AG08395 (cell line): ENCODE data around the gene ATP13A3.
A peak's percentile ranks its signal among the peaks of the same experiment; 100 is the strongest.
"Not testable (repeated sequence)": the region's sequence is repeated elsewhere in the genome, so short reads cannot be mapped to it uniquely, and the experiment has no call there.

ENCODE experiments used
- DNase-seq: peaks from one replicate; pipeline ENCODE4 v3.0.0; 2012; ENCODE audit warnings: mixed read lengths, low spot score

The ATP13A3 gene

DNA sequence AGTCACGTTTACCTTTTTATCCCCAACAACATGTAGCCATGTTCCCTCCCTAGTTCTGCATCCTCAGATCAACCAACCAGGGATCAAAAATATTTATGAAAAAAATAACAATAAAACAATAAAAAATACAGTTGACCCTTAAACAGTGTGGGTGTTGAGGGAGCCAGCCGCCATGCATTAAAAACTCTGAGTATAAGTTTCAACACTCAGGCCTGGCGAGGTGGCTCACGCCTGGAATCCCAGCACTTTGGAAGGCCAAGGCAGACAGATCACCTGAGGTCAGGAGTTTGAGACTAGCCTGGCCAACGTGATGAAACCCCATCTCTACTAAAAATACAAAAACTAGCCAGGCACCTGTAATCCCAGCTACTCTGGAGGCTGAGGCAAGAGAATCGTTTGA, 12.7 kb upstream of the ATP13A3 start:
- not testable (repeated sequence) for DNase-seq

DNA sequence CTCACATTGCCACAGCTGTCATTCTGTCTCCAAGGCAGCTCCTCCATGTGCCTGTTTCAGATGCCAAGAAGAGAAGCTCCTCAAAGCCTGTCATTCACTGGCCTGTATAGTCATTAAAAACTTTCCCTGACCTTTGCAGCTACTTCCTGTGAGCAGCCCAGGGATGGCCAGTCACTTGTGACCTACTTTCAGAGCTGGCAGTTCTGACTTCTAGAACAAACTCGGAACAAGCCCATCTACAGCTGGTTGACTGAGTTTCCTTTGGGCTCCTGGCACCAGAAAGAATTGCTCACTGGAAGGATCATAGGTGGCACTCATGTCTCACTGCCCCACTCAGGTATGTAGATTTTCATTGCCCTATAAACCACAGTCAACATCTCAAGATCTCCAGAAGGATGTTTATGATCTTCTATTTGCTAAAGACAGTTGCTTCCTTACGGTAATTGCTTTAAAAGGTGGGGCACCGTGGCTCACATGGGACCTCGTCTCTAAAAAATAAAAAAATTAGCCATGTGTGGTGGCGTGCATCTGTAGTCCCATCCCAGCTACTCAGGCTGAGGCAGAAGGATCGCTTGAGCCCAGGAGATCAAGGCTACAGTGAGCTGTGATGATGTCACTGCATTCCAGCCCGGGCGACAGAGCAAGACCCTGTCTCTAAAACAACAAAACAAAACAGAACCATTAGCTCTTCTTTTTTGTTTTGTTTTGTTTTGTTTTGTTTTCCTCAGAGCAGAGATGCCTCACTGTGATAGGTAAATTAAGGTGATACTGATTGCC, 11.2 kb upstream of the ATP13A3 start:
- DNase-seq, result no peak

DNA sequence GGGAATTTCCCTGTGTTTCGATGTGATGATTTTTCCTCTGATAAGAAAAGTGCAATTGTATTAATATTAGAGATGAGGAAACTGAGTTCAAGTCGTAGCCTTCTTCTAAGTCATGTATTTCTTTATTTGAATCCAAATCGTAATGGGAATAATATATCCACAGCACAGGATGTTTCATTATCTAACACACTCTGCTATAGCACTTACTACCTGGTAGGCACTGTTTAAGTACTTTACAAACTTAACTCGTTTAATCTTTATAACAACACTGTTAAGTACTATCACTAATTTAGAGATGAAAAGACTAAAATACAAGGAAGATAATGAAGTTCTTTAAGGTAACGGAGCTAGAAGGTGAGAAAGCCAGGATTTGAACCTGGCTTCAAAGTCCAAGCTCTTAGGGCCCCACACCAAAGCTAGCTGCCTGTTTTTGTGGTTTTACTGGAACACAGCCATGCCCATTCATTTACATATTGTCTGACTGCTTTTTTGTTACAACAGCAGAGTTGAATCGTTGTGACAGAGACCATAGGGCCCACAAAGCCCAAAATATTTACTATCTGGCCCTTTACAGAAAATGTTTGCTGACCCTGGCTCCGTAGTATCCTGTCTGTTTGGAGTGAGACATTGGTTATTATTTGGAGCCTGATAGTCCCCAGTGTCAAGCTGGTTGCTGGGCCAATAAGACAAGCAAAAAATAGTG, 9.6 kb upstream of the ATP13A3 start:
- no peak for DNase-seq

DNA sequence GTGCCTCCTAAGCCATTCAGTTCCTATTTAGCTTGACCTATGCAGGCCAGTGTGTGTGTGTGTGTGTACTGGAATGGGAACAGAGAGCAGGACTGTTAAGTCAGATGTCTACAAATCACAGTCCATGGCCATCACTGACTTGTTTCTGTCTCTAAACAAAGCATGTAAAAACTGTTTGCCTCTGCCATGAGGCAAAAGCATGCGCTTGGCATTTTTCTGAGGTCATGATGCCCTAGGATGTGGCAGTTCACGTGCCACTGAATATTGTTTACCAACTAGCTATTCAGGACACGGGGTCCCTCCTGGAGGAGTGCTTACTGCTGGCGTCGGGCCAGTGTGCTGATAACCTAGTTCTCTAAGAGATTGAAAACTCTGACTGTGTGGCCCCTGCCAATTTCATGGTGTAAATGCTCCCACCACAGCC, 8.2 kb upstream of the ATP13A3 start:
- no peak for DNase-seq

DNA sequence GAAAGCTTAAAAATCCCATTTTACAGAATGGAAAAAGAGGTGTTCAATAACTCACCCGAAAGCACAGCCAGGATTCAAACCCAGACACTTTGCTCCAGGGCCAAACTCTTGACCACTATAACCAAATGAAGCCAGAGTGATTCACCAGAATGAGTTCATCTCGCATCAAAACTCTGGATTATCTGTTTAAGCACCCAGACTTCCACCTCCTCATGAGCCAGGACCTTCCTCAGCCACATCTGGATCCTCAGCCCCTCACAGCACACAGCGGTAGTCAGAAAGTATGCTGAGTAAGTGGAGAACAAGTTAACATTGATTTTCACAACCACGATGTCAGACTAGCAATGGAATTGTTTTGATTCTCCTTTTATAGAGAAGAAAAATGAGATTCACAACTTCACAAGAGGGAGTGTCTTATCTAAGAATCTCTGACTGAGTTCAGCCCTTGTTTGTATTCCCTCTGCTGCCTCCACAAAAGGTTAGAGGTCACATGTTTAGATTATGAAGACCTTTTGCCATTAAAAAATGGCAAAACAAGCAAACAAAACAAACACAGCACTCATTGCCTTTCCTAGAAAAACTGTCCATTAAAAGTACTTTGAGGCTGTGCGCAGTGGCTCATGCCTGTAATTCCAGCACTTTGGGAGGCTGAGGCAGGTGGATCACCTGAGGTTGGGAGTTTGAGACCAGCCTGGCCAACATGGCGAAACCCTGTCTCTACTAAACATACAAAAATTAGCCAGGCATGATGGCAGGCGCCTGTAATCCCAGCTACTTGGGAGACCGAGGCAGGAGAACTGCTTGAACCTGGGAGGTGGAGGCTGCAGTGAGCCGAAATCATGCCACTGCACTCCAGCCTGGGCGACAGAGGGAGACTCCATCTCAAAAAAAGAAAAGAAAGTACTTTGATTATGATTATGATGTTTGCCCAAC, 7.5 kb upstream of the ATP13A3 start:
- peak; percentile 70 for DNase-seq

- DNase-seq, result no peak
Measured at GRCh38 chr3:194492001-194492400, 5.2 kb upstream of the ATP13A3 start.

GRCh38 chr3:194489736-194490612, 3.2 kb upstream of the ATP13A3 start:
- no peak for DNase-seq

DNA sequence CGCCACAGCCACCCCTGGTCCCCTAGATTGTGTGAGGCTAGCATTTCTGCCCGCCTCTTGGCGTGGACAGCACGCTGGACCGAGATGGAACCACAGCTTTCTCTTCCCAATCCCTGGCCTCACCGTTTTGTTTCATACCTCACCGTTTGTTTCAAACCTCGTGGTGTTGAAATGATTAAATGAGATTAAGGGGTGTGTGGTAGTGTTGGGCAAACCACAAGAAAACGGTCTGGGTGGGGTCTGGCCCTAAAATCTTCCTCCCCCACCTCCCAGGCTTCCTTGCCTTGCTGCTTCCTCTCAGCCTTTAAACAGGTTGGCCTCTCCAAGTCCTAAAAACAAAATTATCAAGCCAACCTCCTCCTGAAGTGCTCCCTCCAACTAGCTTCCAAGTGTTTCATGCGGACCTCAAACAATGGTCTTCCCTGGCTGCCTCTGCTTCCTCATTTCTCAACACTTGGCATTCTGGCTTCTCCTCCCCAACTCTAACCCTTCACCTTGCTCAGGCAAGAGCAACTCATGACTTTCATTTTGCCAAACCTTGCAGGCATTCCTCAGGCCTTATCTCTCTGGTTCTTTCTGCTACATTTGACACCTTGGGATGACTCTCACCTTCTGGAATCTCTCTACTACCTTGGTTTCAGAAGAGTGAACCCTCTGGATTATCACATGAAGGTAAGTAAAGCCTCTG, 1.4 kb upstream of the ATP13A3 start:
- DNase-seq, result no peak

GRCh38 chr3:194487289-194488054, 670 bp upstream of the ATP13A3 start:
- DNase-seq, result no peak

GRCh38 chr3:194485881-194486539, 792 bp downstream of the ATP13A3 start:
- no peak for DNase-seq

DNA sequence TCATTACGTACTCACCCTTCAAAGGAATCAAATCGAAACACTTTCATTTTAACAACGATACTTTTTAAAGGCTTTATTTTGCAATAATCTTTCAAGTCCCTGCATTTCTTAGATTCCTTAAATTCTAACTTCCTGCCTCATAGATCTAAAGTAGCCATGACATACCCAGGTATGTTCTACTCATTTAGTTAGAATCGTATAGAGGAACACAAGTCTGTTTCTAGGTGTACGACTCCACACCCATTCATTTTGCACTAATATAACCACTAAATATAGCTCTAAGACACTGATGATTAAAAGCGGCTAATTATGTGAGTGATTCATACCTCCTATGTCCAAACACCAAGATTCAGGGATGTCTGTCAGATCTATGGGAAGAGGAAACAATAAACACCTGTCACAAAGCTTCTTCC, 1.3 kb downstream of the ATP13A3 start:
- DNase-seq, result no peak

GRCh38 chr3:194484614-194485013, 2.2 kb downstream of the ATP13A3 start:
- no peak for DNase-seq

DNA sequence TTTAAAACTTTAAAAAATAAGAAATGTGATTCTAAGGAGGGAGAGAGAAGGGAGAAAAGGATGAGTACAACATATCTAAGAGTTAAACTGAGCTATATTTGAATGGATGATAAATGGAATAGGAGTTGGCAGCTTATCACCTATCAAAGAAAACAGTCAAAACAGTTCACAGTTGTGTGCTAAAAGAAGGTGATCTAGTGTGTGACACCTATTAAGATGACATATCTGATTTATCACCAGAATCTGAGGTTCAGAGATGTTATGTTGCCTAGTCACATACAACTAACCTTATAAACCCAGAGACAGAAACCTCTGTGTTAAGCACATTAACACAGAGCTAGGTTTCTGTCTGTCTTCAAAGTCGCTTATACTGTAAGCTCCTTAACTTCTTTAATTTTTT, 3.0 kb downstream of the ATP13A3 start:
- DNase-seq, result no peak

DNA sequence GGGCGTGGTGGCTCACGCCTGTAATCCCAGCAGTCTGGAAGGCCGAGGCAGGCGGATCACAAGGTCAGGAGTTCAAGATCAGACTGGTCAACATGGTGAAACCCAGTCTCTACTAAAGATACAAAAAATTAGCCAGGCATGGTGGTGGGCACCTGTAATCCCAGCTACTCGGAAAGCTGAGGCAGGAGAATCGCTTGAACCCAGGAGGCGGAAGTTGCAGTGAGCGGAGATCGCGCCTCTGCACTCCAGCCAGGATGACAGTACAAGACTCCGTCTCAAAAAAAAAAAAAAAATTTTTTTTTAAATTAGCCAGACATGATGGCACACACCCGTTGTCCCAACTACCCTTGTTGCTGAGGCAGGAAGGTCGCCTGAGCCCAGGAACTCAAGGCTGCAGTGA, 4.0 kb downstream of the ATP13A3 start:
- not testable (repeated sequence) for DNase-seq

GRCh38 chr3:194482196-194482593, 4.6 kb downstream of the ATP13A3 start:
- DNase-seq, result no peak

DNA sequence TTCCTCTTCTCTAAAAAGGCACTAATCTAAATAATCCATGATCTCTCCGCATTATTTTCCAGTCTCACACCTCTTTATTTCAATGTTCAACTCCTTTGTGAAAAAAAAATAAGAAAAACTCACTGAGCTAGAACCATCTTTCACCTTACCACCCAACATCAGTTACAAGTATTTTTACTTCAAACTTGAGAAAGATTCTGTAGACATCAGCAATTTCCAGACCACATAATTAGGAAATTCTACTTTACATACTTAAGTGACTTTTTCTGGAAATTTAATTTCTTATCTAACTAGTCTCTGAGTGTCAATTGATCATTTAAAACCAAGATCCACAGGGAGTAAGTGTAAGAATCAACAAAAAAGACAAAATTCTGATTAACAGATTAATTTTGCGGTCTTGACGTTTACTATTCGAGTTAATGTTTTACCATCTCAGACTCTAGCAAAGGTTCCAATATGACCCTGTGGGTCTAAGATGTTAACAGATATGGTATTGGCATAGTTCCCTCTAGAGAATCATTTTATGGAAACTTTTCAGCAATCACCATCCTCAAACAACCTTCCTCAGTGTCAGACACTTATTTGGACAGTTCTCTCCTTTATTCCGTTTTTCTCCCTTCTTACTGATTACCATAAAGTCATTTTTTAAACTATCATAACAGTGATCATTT, 5.1 kb downstream of the ATP13A3 start:
- no peak for DNase-seq

- DNase-seq, result peak; percentile 52
Measured at GRCh38 chr3:194481103-194481502, 5.7 kb downstream of the ATP13A3 start.

GRCh38 chr3:194476784-194477183, 10.0 kb downstream of the ATP13A3 start:
- DNase-seq, result no peak

DNA sequence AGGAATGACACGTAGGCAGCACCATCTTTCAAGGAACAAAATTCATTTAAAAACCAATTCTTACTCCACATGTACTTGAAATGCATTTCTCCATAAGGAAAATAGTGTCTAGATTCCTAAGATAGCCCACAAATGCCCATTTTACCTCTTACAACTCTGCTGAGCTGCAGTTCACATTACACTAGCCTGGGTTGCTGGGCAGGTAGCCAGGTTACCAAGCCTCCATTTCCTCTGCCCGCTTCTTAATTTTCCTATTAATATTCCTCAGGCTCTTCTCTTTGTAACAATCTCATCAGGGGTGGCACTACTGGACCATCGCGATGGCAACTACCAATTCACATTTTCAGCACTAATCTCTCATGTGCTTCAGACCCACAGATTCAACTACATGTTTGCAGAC, 10.8 kb downstream of the ATP13A3 start:
- DNase-seq, result no peak
